Stimulated activated CD4-positive, alpha-beta T cell treated with anti-CD3 and anti-CD28 coated beads, Interleukin-4, amount 100 ng/mL, for 1 hour (primary cell): ENCODE data around the gene CPXM2.

ENCODE experiments used
- DNase-seq: peaks from one replicate; pipeline ENCODE4 v3.0.0-alpha.2; 2020

The CPXM2 gene

GRCh38 chr10:123769647-123770046 lies 122.0 kb downstream of the CPXM2 start:
- DNase-seq, result no peak

GRCh38 chr10:123766761-123767160 lies 124.8 kb downstream of the CPXM2 start:
- no peak for DNase-seq

GRCh38 chr10:123766012-123766411 lies 125.6 kb downstream of the CPXM2 start:
- DNase-seq, result no peak

DNA sequence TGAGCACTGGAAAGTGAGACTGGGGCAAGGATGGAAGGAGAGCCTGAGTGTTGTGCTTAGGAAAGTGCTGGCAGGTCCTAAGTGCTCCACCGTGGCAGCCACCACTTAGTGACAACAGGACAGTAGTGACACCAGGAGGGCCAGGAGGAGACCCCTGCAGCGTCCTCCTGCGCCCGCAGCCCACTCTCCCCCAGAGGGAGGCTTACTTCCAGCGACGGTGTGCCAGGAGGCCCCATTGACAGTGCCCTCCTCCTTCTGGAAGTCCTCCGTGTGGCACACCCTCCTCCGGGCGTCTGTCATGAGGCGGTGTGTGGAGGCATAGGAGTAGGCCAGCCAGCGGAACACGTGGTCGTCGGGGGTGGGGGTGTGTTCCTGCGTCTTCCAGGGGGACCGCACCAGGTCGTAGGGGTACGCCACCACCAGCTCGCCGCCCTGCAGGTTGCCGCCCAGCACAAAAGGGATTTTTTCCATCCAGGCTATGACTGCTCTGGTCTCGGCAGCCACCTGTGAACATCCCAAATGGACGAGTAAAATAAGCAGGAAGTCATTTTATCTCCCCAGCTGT lies 129.9 kb downstream of the CPXM2 start:
- no peak for DNase-seq

GRCh38 chr10:123761038-123761428 lies 130.6 kb downstream of the CPXM2 start:
- no peak for DNase-seq

DNA sequence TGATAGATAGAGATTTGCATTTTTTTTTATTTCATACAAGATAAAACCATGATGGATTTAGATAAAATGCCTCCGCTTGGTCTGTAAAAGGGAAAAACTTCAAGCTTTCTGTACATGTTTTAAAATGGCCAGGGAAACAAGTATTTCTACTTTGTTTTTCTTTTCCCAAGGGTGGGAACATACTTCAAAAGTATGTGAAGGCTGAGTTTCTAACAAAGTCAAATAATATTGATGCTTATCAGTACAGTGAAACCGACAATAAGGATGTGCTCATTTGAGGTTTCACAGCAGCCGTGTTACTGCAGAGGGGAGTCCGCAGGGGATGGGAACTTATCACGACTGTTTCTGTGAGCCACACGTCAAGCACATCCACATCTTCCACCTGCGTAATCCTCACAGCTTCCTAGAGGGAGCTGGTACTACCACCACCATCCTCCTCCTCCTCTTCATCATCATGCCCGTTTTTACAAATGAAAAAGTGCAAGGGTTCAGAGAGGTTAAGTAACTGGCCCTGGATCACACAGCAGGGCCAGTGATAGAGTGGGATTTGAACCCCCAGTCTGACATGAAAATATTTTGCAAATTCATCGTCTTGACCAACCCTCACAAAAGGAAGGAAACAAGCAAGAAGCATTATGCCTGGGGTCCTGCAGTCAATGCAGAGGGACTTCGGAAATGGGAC lies 131.1 kb downstream of the CPXM2 start:
- no peak for DNase-seq

- no peak for DNase-seq
Observed at GRCh38 chr10:123759501-123760031, 132.0 kb downstream of the CPXM2 start.

GRCh38 chr10:123759041-123759440 lies 132.6 kb downstream of the CPXM2 start:
- DNase-seq, result no peak

- DNase-seq, result no peak
Observed at GRCh38 chr10:123757853-123758252, 133.8 kb downstream of the CPXM2 start.

- DNase-seq, result no peak
Observed at GRCh38 chr10:123755061-123755460, 136.5 kb downstream of the CPXM2 start.

DNA sequence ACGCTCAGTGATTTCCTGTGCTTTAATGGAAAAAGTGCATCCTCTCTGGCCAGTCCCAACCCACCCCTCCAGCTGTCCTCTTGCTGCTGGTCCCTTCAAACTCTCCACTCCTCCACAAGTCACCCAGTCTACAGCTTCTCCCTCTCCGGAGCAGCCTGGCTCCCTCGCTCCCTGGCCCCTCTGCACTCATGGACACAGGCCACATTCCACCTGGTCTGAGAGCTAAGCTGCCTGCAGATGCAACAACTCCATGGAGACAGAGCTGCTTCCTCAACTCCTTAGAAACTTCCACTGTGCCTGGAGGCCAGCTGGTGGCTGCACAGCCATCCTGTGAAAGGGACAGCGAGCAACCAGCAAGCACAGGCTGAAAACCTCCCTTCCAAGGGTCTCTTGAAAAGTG lies 137.5 kb downstream of the CPXM2 start:
- DNase-seq, result no peak

DNA sequence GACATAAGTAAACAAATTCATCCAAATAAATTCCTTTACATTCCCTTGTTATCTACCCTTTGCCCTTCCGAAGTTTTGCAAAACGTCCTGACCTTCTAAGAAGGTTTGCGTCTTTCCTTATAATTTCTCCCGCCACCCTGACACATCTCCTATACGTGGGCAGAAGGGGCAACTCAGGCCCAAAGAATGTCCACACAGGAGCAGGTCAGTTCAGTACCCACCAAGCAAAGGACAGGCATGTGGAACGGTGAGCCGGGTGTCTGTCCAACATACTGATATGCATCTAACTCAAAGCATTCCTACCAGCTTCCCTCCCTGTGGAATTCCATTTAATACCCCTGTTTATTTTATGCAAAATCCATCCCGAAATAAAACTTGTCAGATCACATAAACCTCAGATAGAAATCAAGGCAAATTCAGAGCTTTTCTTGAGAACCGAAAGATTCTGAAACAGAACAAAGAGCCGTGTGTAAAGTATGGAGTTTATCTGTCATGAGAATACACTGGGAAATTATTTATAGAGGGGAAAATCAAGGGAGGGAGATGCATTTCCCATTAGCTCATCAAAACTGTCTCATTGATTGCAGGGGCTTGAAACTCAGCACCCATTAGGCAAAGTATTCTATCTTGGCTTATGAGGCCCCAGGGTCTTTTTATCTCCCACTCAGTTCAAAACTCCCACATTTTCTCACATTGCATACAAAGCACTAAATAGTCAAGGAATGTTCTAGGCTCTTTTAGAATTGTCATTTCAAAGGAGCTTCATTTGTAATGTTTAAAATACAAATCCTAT lies 140.1 kb downstream of the CPXM2 start:
- DNase-seq, result no peak

DNA sequence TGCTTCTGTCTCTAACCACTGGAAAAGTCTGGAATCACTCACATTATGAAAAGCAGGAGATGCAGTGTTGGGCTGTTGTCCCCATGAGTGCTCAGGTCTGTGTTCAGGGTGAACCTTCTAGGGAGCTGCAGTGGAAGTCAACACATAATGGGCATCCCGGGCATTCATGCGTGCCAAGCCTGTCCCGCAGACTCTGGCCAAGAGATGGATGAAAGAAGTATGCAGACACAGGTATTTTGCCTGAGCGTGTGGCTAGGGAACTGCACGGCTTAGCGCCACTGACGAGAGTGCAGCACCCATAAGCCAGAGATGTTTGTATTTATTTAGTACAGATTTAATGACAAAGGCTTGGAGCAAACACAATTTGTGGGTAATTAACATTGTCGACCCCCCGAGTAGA lies 140.7 kb downstream of the CPXM2 start:
- no peak for DNase-seq

- no peak for DNase-seq
Observed at GRCh38 chr10:123748711-123749110, 142.9 kb downstream of the CPXM2 start.

DNA sequence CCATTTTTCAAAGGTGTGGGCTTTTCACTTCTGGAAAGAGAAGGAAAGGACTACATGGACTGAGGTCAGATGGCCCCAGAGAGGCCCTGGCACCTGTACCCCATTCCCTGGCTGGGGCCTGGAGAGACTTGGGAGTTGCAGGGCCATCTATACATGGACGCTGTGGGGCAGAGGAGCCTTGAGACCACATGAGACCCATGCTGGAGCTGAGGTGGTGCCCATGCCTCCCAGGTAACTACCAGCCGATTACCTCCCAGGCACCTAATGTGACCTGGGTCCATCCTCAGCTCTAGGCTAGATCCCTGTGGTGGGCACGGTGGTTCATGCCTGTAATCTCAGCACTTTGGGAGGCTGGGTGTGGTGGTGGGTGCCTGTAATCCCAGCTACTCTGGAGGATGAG lies 144.2 kb downstream of the CPXM2 start:
- no peak for DNase-seq

- no peak for DNase-seq
Observed at GRCh38 chr10:123746942-123747341, 144.7 kb downstream of the CPXM2 start.

DNA sequence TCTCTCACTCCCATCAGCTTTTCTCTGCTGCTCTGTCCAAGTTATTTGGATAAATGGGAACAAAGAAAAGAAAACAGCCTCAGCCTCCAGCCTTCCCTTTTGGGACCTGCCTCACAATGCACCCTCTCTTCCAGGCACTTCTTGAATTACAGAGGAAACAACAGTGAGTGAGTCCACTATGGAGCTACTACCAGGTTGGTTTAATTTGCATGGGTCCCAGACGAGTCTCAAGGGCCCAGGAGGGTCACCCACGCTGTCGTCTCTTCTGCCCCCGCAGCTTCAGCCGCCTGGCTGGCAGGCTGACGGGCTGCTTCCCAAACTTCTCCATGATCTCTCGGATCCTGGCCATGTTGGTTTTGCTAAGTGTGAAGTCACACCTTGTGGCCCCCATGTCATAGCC lies 145.1 kb downstream of the CPXM2 start:
- DNase-seq, result no peak

DNA sequence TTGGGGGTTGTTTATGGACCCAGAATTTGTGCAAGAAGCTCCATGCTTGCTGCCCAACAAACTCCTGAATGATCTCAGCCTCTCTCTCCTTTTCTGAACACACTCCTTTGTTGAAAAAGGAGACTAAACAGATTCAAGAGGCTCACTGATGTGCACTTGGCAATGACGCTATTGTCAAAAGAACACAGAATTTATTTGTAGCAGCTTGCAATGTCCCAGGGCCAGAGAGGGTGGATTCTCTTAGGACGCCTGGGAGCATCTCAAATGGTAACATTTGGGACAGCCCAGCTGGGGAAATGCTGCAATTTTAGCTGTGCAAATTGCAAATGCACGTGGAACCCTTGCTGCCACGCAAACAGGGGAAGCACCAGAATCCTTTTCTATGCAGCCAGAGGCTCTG lies 145.5 kb downstream of the CPXM2 start:
- DNase-seq, result no peak

DNA sequence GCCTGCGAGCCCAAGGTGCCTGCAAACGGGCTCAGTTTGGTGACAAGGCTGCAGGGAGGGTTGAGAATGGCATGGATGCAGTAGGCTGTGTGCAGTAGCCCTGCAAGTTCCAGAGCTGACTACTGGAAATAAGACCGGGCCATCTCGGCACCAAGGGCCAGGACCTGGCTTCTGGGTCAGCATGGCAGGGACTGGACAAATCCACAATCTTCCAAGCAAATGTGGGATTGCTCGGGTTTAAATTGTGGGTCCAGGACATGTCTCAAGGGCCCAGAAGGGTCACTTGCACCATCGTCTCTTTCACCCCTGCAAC lies 147.4 kb downstream of the CPXM2 start:
- no peak for DNase-seq

GRCh38 chr10:123743441-123744223 lies 148.0 kb downstream of the CPXM2 start:
- DNase-seq, result no peak

DNA sequence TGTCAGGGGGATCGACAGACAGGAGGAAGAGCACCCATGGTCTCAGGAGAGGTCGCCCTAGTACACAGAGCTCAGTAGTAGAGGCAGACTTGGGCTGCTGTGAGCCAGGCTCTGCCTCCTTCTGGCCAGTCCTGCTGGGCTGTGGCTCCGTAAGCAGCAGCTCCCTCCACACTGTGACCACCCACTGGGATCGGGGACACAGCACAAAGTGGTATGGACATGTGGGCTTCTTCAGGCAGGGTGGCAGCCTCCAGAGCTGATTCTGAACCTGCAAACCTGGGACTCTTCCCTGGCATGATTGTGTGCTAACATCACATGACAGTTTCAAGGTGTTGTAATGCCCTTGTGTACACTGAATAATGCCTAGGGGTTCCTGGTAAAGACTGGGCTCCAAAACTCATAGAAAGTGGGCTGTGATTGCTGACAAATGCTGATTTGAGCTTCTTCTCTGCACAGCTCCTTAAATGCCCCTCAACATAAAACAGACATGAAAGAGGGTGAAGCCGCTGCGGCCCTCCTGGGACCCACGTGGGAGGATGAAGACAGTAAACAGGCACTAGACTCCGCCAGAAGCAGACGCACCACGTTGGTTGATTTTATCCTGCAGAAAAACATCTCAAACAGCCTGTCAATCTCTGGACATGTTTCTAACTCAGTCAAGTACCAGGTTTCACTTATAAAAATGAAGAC lies 148.7 kb downstream of the CPXM2 start:
- DNase-seq, result no peak

DNA sequence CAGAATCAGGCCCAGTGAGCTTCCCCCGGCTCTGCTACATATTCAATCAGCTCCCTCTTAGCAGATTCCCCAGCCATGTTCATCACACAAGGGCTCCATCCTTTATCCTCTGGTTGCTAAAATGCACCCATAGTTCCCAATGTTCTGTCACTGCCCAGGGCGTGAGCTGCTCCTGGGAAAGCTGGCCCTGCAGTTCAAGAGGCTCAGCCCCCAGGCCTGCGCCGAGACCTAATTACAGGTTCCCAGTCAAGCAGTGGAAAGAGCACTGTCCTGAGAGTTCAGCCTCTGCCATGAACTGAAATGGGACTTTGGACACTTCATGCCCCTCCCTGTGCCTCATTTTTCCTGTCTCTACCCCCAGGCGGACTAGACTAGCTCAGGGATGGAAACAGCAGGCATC lies 149.9 kb downstream of the CPXM2 start:
- DNase-seq, result no peak

GRCh38 chr10:123741146-123741545 lies 150.5 kb downstream of the CPXM2 start:
- no peak for DNase-seq
